Stimulated activated CD4-positive, alpha-beta T cell treated with anti-CD3 and anti-CD28 coated beads, Interleukin-4, amount 100 ng/mL, for 48 hours (primary cell): ENCODE data around the gene ATP6V0A4.
"Not testable (repeated sequence)": the region's sequence is repeated elsewhere in the genome, so short reads cannot be mapped to it uniquely, and the experiment has no call there.

Experiments used
- DNase-seq, 2 donors: peaks; one replicate each; pipeline ENCODE4 v3.0.0-alpha.2; 2020; ENCODE audit warnings: low read depth in 2 of 2

ATP6V0A4 gene

DNA sequence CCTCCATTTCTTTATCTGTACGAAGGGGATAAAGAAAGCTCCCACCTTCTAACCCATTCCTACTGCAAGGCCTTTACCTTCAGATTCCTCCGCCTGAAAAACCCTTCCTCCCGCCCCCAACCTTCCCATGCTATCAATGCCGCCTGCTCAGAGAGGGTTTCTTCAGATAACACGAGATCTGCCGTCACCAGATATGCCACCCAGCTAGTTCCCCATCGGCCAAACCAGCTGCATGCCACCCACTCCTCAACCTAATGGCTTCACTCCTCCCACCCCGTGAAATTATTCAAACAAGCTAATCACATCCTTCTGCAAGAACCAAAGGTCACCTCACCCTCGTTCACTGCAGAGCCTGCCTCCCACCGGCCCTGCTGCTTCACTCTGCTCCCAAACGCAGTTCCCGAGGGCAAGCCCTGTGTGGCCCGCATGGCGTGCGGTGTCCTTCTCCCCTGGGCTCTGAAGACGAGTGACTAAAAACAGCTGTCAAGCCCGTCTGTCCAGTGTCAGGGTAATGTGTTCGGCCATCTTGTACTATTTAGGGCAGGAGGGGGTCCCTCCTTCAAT is 47.0 kb downstream of the ATP6V0A4 start:
- DNase-seq = no peak

DNA sequence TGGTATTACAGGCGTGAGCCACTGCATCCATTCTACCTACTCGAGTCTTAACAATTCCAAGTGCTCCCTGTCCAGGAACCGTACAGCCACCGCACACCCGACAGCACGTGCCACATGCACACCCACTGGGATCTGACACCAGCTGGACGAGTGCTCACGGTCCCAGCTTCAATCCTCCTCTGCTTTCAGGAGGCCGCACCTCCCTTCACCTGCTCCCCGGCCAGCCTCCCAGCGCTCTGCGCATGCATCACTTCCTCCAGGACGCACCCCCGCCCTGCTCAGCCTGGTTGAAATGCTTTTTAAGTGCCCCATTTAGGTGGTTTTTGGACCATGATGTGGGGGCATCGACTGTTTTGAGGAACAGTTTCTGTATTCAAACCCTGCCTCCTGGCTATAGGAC is 47.5 kb downstream of the ATP6V0A4 start:
- DNase-seq = no peak

DNA sequence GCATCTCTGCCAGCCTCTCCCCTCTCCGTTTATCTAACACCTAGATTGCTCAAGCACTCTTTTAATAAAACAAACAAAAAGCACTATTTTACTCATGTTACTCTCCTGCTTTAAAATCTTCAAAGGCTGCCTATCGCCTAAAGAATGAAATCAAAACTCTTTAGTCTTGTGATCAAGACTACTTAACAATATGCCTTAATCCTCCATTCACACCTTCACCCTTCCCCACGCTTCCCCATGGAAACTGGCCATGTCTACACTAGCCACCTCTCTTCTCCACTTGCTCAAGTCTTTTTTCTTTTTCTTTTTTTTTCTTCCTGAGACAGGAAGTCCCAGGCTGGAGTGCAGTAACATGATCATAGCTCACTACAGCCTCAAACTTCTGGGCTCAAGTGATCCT is 48.0 kb downstream of the ATP6V0A4 start:
- no peak for DNase-seq

DNA sequence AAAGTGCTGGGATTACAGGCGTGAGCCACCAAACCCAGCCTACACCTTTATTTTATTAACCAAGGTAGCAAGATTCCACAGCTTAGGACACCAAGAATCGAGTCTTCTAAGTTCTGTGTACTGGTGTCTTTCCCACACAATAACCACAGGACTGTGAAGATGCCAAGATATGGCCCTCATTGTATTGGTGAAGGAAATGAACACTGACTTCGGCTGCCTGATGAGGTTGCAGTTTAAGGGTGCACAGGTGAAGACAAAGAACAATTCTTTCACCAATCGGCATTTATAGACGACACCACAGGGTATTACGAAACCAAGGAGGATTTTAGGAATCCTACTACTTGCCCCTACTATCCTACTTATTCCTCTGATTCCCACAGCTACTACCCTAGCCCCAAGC is 49.3 kb downstream of the ATP6V0A4 start:
- no peak for DNase-seq

DNA sequence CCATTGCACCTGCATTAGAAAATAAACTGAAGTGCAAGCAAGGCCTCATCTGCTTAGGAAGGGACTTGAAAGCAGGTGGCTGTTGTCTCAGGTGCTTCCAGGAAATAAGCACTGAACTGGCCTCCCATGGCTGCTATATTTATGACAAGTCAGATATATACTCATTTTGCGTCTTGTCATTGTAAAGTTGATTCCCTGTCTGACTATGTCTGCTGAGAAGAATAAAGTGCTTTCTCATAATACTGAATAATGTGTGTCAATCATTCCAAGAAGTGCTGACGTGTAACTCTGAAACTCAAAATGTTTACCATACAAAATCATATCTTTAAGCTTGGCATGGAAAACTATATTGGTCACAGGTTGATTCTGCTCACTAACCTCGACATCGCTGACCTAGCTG is 51.9 kb downstream of the ATP6V0A4 start:
- no peak for DNase-seq

DNA sequence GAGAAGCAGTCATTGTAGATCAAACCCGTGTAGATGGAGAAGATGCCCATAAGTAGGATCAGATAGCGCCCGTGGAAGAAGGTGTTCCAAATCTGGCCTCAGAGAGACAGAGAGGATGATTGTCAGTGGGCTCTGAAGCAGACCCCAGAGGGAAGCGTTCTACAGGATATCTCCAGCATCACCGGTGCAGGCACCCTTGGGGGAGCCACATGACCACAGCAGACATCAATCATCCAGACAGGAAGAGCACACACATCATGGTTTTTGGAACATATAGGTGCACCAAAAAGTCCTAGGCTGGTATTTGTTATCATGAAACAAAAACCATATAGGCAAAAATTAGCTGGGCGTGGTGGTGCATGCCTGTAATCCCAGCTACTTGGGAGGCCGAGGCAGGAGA is 52.8 kb downstream of the ATP6V0A4 start:
- no peak for DNase-seq

DNA sequence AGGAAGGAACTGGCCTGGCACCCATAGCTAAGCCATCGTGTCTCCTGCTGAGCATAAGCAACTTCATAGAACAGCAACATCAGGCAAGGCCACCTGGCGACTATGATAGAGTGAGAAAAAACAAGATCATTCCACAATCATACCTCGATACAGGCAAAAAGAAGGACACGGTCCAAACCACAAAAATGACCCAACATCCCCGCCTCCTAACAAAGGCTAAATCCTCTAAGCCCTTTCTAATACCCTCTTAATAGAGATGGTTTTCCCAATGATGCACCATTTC is 56.6 kb downstream of the ATP6V0A4 start:
- DNase-seq = no peak

DNA sequence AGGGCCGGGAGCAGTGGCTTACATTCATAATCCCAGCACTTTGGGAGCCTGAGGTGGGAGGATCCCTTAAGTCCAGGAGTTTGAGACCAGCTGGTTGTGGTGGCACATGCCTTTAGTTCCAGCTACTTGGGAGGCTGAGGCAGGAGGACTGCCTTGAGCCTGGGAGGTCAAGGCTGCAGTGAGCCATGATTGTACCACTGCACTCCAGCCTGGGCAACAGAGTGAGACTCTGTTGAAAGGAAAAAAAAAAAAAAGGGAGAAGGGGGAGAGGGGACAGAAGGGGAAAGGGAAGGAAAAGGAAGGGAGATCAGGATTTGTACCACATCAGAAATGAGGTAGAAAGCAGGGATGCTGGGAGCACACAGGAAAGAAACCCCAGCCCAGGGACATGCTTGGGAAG is 58.1 kb downstream of the ATP6V0A4 start:
- DNase-seq = no peak

DNA sequence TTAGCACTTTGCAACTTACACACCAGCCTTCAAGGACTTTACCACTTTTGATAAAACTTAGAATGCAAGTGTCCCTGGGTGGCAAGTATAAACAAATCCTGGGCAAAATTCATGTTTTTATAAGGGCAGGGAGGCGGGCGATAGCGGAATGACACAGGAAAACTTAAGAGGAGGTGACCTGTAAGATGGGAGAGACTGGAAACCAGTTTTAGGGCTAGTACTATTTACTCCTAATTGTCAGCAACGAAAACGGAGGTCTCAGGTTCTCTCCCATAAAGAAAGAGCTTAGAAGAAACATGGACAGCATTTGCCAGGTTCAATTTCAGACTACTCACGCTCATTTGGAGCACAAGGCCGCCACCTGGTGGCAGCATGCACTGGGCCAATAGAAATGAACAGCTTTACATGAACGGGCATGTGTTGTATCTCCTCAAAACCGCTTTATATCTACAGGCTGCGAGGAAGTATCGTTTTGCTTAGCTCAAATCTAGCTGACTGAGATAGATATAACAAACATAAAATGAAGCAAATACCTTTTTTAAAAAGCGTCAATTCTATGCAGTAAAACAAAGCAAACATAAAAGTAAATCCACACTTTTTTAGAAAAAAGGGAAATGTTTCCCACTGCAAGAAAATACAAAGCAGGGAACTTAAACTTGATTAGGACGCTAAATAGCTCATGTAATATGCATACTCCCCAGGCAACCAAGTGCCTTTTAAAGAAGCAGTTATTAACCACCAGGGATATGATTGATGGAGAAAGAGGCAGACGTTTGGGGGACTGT is 59.3 kb downstream of the ATP6V0A4 start:
- peak; percentile 74 to 79 for DNase-seq

DNA sequence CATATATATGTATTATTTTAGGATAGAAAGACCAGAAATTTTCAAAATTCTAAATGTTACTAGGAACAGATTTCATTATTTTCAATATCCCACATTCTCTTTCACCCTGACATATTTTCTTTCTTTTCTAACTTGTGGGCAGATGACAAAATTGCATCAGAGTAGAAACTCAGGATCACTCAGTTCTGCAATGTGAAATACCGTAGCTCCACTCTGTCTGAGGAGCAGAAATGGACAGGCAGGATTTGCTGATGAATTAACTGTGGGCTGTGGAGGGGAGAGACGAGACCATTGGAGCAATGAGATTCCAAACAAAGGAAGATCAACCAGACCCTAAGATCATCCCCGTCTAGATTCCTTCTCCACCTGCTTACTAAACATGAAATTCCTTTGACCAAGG is 59.9 kb downstream of the ATP6V0A4 start:
- no peak for DNase-seq

DNA sequence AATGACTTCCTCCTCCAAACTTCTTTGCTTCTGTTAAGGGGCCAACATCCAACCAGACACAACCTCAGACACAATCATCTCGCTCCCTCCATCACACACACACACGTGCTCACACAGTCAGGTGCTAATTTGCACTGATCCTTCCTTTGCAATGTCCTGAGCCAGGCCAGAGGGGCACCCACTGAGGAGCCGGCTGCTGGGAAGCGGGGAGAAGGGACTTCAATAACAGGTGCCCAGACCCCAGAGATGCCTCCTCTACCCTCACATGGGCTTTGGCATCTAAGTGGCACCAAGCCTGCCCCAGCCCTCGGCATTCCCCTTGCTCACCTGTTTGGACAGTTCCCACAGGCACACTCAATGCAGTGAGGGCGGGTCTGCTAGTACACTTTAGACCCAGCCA is 62.6 kb downstream of the ATP6V0A4 start:
- DNase-seq = no peak

DNA sequence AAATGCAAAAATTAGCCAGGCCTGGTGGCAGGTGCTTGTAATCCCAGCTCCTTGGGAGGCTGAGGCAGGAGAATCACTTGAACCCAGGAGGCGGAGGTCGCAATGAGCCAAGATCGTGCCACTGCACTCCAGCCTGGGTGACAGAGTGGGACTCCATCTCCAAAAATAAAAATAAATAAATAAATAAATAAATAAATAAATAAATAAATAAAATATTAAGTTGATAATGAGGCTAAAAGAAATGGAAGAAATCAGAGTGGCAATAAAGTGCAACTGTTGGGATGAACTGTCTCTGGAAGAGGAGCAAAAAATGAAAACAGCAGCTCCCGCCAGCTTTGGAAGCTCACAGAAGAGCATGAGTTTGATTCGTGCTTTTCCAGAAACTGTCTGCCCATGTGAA is 66.3 kb downstream of the ATP6V0A4 start:
- not testable (repeated sequence) for DNase-seq

DNA sequence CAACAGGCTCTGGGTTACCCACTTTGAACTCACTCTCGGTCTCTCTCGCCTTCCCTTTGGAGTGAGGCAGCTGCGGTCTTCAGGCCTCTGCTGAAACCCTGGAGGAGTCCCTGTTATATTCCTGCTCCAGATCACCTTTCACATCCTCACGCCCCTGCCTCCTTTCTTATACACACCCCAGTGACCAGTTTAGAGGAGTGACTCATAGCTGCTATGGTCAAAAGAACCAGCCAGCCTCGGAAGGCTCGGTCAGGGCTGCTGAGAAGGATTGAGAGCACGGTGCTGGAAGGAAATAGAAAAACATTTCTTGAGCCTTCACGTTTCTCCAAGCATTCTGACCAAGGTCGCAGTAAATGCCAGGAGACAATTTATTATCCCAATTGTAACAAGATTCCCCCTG is 68.6 kb downstream of the ATP6V0A4 start:
- DNase-seq = no peak

DNA sequence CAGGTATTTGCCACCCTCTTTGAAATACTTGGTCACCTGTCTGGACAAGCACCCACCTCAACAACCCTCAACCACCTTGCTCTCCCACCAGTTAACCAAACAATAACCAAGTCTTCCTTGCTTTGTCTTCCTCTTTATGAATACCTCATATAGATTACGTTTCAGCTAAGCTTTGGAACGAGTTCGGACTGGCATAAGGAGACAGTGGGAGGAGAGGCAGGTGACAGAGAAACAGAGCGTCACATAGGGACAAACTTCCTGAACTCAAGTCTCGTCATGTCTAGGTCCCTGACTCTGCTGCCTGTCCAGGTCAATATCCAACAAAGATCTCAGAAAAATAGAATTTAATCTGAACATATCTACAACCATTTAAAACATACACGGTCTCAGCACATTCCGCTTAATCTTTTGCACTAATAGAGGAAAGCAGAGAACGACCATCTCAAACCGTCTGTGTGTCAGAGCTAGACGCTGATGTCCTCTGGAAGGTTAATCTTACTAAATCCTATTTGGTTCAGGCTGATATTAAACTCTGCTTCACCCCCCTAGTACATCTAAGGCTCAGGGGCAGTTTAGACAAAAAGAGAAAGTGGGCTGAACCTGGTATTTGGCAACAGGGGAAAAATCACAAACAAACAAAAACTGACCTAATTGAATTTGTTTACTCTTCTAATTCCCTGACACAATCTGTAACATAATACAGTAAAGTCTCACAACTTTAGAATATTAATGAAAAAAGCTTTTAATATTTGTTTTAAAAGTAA is 70.5 kb downstream of the ATP6V0A4 start:
- DNase-seq = no peak

DNA sequence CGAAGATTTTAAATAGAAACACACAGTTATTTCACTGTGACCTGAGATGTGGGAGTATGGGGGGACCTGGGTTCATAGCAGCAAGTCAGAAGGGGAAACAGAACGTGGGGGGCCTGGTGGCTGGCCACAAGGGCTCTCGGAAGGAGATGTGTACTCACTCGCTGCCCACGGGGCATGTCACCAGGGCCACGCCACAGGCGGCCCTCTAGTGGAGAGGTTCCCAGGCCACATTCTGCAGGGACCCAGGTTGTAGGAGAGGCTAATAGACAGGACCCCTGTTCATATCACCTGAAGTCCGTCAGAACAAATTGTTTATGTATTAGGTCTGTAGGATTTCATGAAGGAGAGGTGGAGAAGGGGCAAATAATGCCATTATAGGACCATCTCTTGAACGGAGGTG is 71.7 kb downstream of the ATP6V0A4 start:
- no peak for DNase-seq

DNA sequence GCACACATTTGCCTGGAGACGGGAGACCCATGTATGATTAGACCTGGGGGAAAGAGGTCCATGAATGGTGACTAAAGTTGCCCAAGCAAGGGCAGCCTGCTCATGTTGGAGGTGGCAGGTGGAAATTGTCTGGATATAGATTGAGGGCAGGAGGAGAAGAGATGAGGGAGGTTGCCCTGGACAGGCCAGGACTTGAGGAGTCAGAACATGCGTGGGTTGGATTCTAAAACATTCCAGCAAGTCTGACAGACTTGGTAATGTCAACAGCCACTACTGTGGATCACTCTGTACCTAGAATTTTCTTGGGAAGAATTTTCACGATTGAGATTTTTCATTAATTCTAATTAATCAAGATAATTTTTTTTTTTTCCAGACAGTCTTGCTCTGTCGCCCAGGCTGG is 77.7 kb downstream of the ATP6V0A4 start:
- DNase-seq = no peak

DNA sequence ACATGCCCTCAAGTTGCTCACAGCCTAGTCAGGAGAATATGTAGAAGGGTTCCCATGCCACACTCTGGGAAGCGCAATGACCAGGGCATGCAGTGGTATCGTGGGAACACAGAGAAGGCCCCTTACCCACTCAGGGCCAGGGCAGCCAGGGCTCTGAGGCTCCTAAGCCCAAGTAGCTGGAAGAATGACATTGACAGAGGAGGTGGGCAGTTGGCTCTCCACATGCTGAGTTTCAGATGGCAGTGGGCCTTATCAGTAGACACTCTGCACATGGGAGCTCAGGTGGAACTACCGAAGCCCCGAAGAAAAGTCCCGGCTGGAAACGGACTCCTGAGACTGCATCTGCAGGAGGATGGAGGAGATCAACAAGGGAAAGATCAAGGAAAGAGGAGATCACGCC is 81.1 kb downstream of the ATP6V0A4 start:
- no peak for DNase-seq

DNA sequence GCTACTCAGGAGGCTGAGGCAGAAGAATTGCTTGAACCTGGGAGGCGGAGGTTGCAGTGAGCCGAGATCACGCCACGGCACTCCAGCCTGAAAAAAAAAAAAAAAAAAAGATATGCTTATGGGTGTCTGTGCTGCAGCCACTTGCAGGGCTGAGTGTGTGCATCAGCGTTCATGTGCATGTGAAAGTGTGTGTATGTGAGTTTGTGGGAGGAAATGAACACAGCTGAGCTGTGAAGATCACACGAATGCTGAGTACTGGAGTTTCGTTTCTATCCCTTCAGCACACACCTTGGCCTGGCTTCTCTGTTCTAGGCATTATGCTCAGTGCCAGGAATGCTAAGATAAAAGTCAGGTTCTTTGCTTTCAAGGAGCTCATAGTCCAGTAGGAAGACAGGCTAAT is 84.8 kb downstream of the ATP6V0A4 start:
- DNase-seq = no peak

DNA sequence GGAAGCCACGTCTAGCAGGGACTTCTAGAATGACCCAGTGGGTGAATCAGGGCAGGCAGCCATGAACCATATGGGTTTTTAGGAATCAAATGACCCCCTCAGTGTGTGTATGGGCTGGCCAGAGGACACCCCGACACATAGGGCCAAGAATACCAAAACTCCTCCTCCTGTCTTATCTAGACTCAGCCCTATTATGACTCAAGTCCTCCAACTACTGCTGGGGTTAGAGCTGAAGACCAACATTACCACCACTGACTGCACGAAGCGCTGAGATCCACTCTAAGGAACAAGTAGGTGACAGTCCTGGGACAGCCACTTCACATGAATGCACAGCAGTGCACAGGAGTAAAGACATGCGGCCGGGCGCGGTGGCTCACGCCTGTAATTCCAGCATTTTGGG is 85.3 kb downstream of the ATP6V0A4 start:
- DNase-seq = no peak

DNA sequence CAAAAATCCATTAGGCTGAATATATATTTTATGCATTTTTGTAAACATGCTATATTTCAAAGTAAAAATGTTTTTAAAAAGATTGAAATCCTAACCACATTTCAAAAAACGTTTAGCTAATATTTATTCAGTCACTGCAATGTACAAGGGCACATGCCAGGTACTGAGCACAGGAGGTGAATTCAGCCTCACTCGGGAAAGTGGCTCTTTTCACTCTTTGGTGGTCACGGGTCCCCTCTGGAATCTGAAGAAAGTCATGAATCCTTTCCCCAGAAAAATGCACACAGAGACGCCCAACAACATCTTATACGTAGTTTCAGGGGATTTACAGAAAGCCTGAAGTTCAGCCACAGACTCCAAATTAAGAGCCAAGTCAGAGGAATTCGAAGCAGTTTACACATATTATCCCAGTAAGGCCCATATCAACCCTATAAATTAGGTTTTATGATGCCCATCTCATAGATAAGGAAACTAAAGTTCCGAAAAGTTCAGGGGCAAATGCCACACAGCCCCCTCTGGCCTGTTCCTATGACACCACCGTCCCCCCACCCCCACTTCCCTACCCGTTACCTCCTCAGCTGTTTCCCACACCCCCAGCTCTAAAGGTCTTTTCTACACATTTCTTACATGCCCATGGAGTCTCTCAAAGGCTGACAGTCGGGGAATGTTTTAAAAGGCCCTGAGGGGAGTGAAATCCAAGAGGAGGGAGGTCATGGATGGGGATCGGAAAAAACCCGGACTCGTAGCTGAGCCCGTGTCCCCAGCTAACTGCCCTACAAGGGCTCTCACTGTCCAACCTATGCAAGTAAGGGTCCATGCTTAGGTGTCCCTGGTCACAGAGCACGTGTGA is 87.2 kb downstream of the ATP6V0A4 start:
- DNase-seq = no peak

DNA sequence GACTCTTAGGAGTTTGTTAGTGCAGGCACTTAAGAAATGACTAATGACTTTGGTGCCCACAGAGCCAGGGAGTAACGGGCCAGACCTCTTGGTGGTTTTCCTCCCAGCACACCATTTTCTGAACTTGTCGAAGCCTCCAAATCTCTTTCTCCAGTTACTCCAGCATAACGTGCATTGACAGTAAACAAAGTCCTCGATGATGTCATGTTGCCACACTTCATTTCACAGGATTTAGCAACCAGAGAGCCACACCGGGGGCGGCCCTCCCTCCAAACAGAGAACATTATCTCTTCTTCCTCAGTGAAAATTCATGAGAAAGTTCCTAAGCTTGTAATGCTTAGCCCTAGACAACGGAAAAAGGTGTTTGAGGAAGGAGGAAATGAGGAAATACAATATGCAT is 92.8 kb downstream of the ATP6V0A4 start:
- DNase-seq = no peak

DNA sequence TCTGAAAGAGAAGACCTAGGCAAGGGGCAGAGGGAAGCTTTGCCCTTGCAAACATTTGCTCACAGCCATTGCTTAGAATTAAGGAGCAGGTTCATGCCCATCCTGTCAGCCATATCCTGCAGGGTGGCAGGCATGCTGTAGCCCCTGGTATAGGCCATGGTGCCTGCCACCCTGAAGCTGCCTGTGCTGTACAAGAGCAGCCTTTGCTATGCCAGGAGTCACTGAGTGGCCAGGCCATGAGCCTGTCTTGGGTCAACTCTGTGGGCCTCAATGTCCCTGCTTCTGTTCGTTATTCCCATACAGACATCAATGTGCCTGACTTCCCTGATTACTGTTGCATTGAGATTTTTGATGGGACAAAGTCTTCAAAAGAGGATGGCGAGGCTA is 96.5 kb downstream of the ATP6V0A4 start:
- no peak for DNase-seq
